GM18499 (cell line): ENCODE measurements around the gene RP2.
A peak's percentile ranks its signal among the peaks of the same experiment; 100 is the strongest.

Source experiments
- ATAC-seq: cut with Tn5 transposase; IDR thresholded peaks from one replicate; pipeline ENCODE4 v1.9.1; 2021; ENCODE audit warnings: moderate number of reproducible peaks; ENCODE audit not compliant: insufficient read depth, unreplicated experiment

The RP2 gene

DNA sequence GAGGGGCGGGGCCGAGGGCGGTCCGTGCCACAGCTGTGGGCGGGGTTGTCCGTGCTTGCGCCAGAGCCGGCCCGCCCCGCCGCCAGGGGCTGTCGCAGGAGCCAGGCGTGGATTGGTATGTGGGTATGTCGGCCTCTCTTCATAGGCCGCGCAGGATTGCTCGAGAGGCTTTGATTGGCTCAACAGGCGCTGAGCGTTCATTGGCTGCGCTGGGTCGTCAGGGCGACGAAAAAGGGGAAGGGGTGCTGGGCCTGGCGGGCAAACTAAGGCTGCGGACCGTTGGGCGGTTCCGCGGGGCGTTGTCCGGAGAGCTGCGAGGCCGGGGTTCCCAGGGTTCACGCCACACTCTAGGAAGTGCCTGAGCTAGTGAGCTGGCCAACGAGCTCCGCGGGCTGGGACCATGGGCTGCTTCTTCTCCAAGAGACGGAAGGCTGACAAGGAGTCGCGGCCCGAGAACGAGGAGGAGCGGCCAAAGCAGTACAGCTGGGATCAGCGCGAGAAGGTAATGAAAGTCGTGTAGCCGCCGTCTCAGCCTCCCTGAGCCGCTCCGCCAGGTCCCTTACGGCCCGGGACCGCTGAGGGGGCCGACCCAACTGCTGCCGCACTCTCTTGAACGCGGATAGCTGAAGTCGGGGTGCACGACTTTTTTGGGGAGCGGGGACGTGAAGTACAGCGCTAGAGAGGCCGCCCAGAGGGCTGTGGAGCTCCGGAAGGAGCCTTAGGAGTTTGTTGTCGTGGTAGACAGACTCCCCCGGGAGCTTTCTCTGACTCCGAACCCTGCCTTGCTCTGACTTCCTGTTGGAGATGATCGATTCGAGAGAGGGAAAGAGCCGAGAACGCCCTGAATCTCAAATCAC, at the start of gene RP2:
TSS of gene RP2 (plus strand) at position 343 of the 857 bp plus-strand sequence. CDS start at position 401, 58 bp downstream.
- peak; percentile 84 for ATAC-seq

GRCh38 chrX:46788902-46789301, 47.9 kb upstream of the RP2 start:
- no peak for ATAC-seq

- ATAC-seq = peak; percentile 51
Observed at GRCh38 chrX:46791927-46792809, 44.7 kb upstream of the RP2 start.

GRCh38 chrX:46792810-46793188, 44.0 kb upstream of the RP2 start:
- no peak for ATAC-seq

- no peak for ATAC-seq
Observed at GRCh38 chrX:46793386-46794143, 43.3 kb upstream of the RP2 start.

DNA sequence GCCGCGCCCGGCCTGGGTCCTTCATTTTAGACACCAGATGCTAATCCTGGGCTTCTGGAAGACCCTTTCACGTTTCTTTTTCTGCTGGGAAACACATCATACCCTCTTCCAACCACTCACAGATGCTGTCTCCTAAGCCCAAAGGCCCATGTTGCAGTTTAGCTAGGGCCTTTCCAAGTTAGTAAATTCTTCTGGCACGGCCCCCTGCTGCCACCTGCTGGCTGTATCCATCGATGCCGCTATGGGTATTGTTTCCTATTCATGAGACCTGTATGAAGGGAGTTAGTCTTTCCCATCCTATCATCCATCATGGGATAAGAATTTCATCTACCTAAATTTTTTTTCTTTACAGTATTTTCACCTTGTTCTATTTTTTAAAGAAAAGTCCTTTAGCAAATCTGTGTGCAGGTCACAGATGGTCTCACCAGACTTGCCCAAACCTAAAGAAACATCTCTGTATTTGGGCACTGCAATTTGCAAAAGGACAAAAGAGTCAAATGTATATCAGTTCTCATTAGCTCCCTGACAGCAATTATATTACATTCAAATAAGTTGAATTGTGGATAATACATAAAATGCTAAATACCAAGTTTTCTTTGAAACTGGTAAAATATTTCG, 40.2 kb upstream of the RP2 start:
- no peak for ATAC-seq

DNA sequence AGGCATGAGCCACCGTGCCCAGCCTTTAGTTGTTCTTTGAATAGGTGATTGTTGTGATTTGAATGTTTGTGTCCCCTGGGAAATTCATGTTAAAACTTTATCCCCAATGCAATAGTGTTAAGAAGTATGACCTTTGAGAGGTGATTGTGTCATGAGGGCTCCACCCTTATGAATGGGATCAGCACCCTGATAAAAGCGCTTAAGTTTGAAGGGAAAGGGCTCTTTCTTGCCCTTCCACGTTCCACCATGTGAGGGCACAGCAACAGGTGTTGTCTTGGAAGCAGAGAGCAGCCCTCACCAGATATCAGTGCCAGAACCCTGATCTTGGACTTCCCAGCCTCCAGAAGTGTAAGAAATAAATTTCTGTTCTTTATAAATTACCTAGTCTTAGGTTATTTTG, 33.7 kb upstream of the RP2 start:
- no peak for ATAC-seq

GRCh38 chrX:46805270-46805669, 31.6 kb upstream of the RP2 start:
- no peak for ATAC-seq

GRCh38 chrX:46811121-46811520, 25.7 kb upstream of the RP2 start:
- no peak for ATAC-seq

DNA sequence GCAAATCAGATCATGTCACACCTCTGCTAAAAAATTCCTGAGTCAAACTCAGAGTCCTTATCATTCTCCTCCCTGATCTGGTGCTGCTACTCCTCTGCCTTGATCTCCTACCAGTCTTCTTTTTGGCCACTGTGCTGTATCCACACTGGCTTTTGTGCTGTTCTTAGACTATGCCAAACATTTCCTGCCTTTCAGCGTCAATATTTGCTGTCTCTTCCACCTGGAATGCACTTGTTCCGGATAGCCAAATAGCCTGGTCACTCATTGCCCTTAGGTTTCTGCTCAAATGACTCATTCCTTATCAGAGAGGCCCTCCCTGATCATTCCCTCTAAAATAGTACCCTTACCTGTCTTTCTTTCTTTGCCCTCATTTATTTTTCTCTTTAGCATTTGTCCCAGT, 24.4 kb upstream of the RP2 start:
- ATAC-seq = no peak

DNA sequence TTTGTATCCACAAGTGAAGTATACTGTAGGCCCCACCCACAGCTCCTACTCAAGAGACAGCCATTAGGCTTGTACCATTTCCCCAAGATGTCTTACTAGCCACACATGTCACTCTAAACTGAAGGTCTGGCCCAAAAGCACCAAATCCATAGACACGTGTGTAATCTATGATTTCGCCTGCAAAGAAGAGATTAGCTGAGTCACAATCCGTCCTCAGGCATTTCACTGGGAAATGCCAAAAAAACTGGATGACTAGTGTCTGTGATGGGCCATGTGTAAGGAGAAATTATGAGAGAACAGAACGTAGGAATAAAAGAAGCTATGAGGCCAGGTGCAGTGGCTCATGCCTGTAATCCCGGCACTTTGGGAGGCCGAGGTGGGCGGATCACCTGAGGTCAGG, 21.9 kb upstream of the RP2 start:
- ATAC-seq = no peak

DNA sequence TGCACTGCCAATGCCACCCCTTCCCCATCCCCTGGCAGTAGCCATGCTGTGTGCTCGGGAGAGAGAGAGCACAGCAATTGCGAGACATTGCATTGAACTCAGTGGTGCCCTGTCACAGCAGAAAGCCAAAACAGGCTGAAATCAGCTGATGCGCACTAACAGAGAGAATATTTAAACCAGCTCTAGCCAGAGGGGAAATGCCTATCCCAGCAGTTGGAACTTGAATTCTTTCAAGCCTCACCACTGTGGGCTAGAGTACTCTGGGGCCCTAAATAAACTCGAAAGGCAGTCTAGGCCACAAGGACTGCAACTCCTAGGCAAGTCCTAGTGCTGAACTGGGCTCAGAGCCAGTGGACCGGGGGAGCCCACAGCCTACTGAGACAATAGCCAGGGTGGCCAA, 17.7 kb upstream of the RP2 start:
- no peak for ATAC-seq

DNA sequence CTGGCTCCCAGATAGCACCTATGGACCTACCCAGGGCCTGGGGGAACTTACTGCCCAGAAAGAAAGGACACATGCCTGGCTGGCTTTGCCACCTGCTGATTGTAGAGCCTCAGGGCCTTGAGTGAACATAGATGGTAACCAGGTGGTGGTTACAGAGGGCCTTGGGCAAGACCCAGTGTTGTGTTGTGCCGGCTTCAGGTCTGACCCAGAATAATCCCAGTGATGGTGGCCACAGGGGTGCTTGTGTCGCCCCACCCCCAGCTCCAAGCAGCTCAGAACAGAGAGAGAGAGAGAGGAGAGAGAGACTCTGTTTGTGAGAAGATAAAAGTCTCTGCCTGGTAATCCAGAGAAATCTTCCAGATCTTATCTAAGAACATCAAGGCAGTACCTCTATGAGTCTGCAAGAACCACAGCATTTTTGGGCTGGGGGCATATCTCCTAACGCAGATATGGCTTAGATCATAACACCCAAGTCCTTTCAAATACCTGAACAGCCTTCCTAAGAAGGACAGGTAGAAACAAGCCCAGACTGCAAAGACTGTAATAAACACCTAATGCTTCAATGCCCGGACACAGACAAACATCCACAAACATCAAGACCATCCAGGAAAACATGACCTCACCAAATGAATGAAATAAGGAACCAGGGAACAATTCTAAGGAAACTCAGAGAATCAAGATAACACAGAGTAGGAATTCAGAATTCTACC, 16.3 kb upstream of the RP2 start:
- ATAC-seq = no peak

GRCh38 chrX:46823481-46823880, 13.4 kb upstream of the RP2 start:
- no peak for ATAC-seq

DNA sequence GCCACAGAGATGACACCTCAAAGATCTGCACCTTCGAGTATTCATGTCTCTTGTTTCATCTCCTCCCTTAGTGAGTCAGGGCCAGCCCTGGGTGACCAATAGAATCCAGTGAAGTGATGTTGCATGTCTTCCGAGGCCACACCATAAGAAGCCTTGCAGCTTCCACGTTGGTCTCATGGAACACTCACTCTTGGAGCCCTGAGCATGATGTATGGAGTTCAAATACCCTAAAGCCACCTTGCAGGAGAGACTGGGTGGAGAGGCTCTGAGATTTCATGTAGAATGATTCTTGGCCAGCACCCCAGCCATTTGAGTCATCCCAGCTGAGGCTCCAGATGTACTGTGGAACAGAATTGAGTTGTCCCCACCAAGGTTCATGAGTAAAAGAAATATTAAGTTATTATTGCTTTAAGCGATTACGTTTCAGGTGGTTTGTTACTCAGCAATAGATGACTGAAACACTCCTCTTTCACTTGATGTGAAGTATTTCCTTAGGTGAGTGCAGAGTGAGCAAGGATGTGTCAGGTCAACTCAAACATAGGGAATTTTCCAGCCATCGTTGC, 5.0 kb upstream of the RP2 start:
- no peak for ATAC-seq

DNA sequence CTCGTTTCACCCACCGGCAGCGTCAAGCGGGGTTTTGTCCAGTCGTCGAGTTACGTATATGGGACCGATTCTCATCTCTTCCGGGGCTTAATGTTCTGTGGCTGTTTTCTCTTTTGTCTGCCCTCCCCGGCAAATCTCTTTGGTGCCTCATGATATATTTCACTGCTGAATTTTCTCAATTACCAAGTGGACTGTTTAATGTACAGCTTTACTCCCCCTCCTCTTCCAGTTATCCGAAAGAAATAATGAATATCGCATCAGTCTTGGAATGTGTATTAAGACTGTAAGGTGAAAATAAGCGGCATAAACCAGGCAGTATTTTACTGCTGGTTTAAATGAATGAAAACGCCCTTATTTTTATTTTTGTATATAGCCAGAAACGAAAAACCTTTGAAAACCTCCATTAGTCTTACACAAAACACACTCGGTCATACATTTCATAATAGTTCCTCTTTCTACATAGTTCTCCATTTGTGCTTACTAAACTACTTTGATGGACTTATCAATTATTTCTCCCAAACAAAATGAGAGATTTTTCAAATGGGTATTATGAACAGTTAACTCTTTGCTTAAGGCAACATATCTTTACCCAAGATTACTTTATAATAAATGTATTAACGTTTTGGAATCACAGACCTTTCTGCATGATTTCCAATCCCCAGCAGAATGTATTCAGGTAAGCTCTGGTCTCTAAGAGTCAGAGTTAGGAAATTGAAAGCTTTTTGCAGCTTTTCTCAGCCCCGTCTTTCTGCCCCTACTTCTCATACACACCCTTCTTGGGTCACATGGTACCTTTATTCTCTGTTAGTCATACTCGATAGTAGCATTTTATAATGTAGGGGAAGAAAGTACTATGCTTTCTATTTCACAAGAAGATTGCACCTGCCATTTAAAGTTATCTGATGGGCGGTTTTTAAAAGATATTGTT, 979 bp downstream of the RP2 start:
- ATAC-seq = no peak

GRCh38 chrX:46838486-46838870, 1.6 kb downstream of the RP2 start:
- ATAC-seq = no peak

GRCh38 chrX:46838974-46839480, 2.2 kb downstream of the RP2 start:
- ATAC-seq = no peak
